Lower leg skin (tissue), 4 donors: ENCODE data around the gene TPRX1. TPM values are rescaled to one million over a fixed set of nuclear protein-coding genes. Genes with fewer than 3 reads are reported as not detected.
"Not testable (repeated sequence)": the region's sequence is repeated elsewhere in the genome, so short reads cannot be mapped to it uniquely, and the experiment has no call there.

ENCODE experiments used
- DNase-seq, 2 donors: peaks; one replicate each; pipeline ENCODE4 v3.0.0-alpha.2; 2019; ENCODE audit warnings: low spot score in 2 of 2
- H3K4me3 ChIP-seq: fragments of 200-600 bp; sonication (generic); 2 replicates; pipeline ENCODE4 v1.5.1; 2017; ENCODE audit warnings: mild to moderate bottlenecking, low read depth; ENCODE audit not compliant: poor library complexity, severe bottlenecking
- POLR2A ChIP-seq, 2 donors: fragments of 450-650 bp; IDR thresholded peaks; one replicate each; pipeline ENCODE4 v1.6.1; 2016 to 2017; ENCODE audit warnings: antibody characterized with exemption in 2 of 2, mild to moderate bottlenecking in 1 of 2, moderate library complexity in 1 of 2
- WGBS, 2 donors: methylation state at CpG; one replicate each; pipeline ENCODE4 v1.1.5; 2018; 5-methylcytosine and 5-hydroxymethylcytosine counted together
- intact Hi-C: fragments of 100-400 bp; cut with DNase I; formaldehyde crosslinking; loops from one replicate; pipeline ENCODE4 v1.15.0; 2023; ENCODE audit warnings: low total_unique reads
- total RNA-seq, 4 donors: library from RNA; depleted of rRNA; stranded (reverse); fragments of >200 nt; gene quantifications; one replicate each; pipeline ENCODE4 v1.1.0, GENCODE V29; 2016
- TF ChIP-seq, protein P1 (sequence below), 3 donors: fragments of 450-650 bp; IDR thresholded peaks; one replicate each; pipeline ENCODE4 v1.5.1; 2016; ENCODE audit warnings: antibody characterized with exemption in 3 of 3, mild to moderate bottlenecking in 3 of 3, moderate library complexity in 2 of 3

Gene TPRX1, protein sequence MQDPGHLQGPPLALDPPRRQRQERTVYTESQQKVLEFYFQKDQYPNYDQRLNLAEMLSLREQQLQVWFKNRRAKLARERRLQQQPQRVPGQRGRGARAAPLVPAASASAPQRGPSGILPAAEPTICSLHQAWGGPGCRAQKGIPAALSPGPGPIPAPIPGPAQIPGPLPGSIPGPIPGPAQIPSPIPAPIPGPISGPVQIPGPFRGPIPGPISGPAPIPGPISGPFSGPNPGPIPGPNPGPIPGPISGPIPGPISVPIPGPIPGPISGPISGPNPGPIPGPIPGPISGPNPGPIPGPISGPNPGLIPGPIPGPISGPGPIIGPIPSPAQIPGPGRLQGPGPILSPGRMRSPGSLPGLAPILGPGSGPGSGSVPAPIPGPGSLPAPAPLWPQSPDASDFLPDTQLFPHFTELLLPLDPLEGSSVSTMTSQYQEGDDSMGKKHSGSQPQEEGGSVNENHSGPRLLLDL
- not detected for total RNA-seq

DNA sequence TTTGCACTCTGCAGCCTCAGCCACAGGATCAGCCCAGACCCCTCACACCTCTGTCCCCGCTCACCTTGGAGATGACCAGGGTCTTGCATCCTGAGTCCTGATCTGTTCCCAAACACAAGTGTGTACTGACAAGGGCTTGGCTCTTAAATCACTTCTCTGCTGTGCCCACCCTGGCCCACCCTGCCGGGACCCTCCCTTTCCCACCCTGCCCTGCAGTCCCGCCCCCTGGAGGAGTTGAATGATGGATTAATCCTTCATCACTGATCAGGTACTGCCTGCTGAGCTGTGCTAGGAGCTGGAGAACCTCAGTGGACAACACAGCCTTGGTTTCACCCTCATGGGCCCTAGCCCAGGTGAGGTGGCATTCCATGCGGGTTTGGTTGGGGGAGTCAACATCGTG is at the start of gene TPRX1:
TPRX1 (minus strand) TSS at position 101 of the 400 bp plus-strand sequence; CDS start at position 89, 12 bp downstream.
- H3K4me3 ChIP-seq, intact Hi-C loops, DNase-seq: not testable (repeated sequence)
- 73 to 88% methylated on average over 3 to 5 of the region's 5 CpGs for WGBS, 2 donors

DNA sequence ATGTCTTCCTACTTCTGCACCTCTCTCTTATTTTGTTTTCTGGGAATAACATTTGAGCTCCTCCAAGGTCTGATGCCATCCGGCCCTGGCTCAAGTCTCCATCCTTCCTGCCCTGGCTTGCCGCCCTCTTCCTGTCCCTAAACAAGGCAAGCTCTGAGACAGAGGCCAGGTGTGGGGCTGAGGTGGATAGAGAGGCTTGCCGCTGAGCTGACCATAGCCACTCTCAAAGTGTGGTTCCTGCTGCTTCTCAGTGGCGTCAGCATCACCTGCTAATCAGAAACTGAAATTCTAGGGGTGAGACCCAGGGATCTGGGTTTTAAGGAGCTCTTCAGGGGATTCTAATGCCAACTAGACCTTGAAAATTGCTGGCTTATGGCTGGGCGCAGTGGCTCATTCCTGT is 48.7 kb upstream of the TPRX1 start:
- WGBS, 2 donors = 69 to 73% methylated on average over 5 of the region's 5 CpGs
- DNase-seq = no peak
- no peak overlapping the region for H3K4me3 ChIP-seq
- TF ChIP-seq, protein P1, sequence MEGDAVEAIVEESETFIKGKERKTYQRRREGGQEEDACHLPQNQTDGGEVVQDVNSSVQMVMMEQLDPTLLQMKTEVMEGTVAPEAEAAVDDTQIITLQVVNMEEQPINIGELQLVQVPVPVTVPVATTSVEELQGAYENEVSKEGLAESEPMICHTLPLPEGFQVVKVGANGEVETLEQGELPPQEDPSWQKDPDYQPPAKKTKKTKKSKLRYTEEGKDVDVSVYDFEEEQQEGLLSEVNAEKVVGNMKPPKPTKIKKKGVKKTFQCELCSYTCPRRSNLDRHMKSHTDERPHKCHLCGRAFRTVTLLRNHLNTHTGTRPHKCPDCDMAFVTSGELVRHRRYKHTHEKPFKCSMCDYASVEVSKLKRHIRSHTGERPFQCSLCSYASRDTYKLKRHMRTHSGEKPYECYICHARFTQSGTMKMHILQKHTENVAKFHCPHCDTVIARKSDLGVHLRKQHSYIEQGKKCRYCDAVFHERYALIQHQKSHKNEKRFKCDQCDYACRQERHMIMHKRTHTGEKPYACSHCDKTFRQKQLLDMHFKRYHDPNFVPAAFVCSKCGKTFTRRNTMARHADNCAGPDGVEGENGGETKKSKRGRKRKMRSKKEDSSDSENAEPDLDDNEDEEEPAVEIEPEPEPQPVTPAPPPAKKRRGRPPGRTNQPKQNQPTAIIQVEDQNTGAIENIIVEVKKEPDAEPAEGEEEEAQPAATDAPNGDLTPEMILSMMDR (IDR thresholded peaks at IDR 0.05) = no peak
- no peak for TF ChIP-seq POLR2A (IDR thresholded peaks at IDR 0.05)
- intact Hi-C loops = no loop called here

DNA sequence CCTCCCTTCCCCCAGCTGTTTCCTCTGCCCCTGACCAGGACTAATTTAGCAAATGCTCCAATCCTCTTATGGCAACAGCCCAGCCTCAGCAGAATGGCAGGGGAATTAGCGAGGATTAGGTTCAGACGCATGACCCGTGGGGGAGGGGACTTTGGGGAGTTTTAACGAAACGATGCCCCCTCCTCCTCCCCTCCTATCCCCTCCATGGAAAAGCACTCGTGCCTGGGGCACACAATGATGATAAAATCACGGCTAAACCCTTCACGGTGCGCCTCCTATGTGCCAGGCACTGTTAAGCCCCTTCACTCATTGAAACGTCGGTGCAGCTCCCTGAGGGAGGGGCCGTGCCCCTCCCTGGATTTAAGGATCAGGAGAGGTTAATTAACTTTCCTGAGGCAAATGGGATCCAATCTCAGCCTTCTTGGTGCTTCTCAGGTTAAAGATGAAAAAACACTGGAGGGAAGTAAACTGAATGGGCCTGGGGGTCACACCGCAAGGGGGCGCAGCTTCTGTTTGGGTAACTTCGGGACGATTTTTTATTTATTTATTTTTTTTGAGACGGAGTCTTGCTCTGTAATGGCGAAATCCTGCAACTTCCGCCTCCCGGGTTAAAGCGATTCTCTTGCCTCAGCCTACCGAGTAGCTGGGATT is 44.6 kb upstream of the TPRX1 start:
- no peak for DNase-seq
- TF ChIP-seq POLR2A (IDR thresholded peaks at IDR 0.05) = no peak
- TF ChIP-seq, protein P1 (IDR thresholded peaks at IDR 0.05) = no peak
- 4 to 6% methylated on average over 22 of the region's 22 CpGs for WGBS, 2 donors
- no peak overlapping the region for H3K4me3 ChIP-seq
- intact Hi-C loops = no loop called here

DNA sequence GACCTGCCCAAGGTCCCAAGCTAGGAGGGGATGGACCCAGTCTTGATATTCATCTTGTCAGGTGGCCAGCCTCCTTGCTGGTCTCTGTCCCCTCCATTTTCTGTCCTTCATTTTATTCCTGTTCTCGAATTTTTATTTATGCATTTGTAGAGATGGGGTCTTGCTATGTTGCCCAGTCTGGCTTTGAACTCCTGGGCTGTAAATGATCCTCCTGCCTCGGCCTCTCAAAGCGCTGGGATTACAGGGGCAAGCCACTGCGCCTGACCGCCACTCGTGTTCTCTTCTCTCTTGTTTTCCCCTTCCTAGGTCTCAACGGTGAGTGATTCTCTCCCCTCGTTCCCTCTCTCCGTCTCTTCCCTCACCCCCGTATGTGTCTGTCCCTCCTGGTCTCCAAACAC is 44.1 kb upstream of the TPRX1 start:
- intact Hi-C loops = no loop called here
- no peak for DNase-seq
- H3K4me3 ChIP-seq = no peak overlapping the region
- WGBS, 2 donors = 61% methylated on average over 10 of the region's 10 CpGs
- TF ChIP-seq, protein P1 (IDR thresholded peaks at IDR 0.05) = no peak
- no peak for TF ChIP-seq POLR2A (IDR thresholded peaks at IDR 0.05)

DNA sequence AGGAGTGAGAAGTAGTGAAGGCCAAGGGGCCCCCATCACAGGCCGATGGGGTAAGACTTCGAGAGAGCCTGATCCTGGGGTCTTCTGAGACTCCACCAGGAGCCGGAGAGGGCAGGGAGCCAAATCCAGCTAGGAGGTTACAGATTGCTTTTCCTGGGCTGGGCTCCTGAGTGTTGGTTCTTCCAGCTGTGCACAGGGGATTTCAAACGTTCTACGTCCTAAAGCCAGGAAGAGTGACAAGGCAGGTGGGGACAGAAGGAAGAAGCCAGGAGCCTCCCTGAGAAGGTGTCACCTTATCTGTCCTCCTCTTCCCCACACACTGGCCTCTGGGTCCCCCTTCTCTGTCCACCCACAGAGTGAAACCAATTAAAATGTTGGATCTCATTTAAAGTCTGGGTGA is 38.6 kb upstream of the TPRX1 start:
- no peak for TF ChIP-seq POLR2A (IDR thresholded peaks at IDR 0.05)
- TF ChIP-seq, protein P1 (IDR thresholded peaks at IDR 0.05) = no peak
- DNase-seq = no peak
- intact Hi-C loops = no loop called here
- H3K4me3 ChIP-seq = no peak overlapping the region
- WGBS, 2 donors = 55 to 64% methylated on average over 4 to 5 of the region's 5 CpGs

DNA sequence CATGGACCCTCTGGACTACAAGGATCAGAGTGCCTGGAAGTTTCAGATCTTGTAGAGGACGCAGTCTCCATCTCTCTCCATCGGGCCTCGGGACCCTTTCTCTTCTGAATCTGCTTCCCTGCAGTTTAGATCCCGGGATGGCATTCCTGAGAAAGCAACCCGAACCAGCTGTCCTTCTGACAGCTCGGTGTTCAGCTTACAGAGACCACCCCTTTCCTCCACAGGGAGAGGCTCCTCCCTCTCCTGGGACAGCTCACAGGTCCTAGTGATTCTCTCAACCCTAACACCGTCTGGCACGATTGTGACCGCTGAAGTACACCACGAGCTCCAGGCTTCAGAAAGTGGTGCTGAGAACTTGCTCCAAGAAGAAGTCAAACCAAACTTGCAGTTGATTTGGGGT is 35.6 kb upstream of the TPRX1 start:
- DNase-seq = no peak
- TF ChIP-seq, protein P1 (IDR thresholded peaks at IDR 0.05) = no peak
- H3K4me3 ChIP-seq = no peak overlapping the region
- intact Hi-C loops = no loop called here
- WGBS, 2 donors = 23 to 31% methylated on average over 10 of the region's 10 CpGs
